ENCODE data around the gene PHKB. TPM values are rescaled to one million over a fixed set of nuclear protein-coding genes. Genes with fewer than 3 reads are reported as not detected.
"Not testable (repeated sequence)": the region's sequence is repeated elsewhere in the genome, so short reads cannot be mapped to it uniquely, and the experiment has no call there.

Gene PHKB
- total RNA-seq, 1 donor from 2014 or later, result 44.5 TPM

DNA sequence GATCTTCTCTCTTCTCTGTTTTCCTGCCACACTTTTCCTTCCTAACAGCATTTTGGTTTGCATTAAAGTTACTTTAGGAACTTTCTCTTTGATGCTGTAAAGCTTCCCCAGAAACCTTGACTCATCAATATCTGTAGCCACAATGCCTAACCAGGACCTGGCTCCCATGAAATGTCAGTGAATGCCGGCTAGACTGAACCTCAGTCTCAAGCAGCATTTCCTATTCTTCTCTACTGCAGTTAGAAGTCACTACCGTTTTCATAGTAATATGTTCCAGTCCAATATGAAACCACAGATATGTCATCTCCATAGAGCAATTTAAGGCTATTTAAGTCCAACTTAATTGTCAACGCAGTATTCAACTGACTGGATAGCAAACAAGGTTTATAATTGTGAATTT lies 29.2 kb upstream of the PHKB start:
- TF ChIP-seq, protein P1, sequence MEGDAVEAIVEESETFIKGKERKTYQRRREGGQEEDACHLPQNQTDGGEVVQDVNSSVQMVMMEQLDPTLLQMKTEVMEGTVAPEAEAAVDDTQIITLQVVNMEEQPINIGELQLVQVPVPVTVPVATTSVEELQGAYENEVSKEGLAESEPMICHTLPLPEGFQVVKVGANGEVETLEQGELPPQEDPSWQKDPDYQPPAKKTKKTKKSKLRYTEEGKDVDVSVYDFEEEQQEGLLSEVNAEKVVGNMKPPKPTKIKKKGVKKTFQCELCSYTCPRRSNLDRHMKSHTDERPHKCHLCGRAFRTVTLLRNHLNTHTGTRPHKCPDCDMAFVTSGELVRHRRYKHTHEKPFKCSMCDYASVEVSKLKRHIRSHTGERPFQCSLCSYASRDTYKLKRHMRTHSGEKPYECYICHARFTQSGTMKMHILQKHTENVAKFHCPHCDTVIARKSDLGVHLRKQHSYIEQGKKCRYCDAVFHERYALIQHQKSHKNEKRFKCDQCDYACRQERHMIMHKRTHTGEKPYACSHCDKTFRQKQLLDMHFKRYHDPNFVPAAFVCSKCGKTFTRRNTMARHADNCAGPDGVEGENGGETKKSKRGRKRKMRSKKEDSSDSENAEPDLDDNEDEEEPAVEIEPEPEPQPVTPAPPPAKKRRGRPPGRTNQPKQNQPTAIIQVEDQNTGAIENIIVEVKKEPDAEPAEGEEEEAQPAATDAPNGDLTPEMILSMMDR (IDR thresholded peaks at IDR 0.05; ENCODE audit: insufficient read depth, low read length, severe bottlenecking), result no peak
- FAIRE-seq (no peak), DNase-seq (ENCODE audit: low read depth) (no peak)
- H3K36me3 ChIP-seq (ENCODE audit: control insufficient read depth, insufficient read depth, low read length), result peaks cover 2% of the 10 kb centered on the region
- H3K27me3 ChIP-seq (ENCODE audit: control insufficient read depth, insufficient read depth, low read length), result no peaks in the 10 kb centered on the region
- H3K4me3 ChIP-seq (ENCODE audit: low read depth, low read length), result no peak overlapping the region

DNA sequence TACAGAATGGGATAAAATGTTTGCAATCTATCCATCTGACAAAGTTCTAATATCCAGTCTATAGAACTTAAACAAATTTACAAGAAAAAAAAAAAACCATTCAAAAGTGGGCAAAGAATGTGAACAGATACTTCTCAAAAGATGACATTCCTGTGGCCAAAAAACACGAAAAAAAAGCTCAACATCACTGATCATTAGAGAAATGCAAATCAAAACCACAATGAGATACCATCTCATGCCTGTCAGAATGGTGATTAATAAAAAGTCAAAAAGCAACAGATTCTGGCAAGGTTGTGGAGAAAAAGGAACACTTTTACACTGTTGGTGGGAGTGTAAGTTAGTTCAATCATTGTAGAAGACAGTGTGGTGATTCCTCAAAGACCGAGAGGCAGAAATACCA lies 26.9 kb upstream of the PHKB start:
- H3K4me3 ChIP-seq (ENCODE audit: low read depth, low read length); DNase-seq (ENCODE audit: low read depth); FAIRE-seq; H3K36me3 ChIP-seq (ENCODE audit: control insufficient read depth, insufficient read depth, low read length); H3K27me3 ChIP-seq (ENCODE audit: control insufficient read depth, insufficient read depth, low read length): not testable (repeated sequence)

DNA sequence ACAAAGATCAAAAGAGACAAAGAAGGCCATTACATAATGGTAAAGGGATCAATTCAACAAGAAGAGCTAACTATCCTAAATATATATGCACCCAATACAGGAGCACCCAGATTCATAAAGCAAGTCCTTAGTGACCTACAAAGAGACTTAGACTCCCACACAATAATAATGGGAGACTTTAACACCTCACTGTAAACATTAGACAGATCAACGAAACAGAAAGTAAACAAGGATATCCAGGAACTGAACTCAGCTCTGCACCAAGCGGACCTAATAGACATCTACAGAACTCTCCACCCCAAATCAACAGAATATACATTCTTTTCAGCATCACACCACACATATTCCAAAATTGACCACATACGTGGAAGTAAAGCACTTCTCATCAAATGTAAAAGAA lies 21.1 kb upstream of the PHKB start:
- not testable (repeated sequence) for H3K4me3 ChIP-seq (ENCODE audit: low read depth, low read length); FAIRE-seq; H3K27me3 ChIP-seq (ENCODE audit: control insufficient read depth, insufficient read depth, low read length); DNase-seq (ENCODE audit: low read depth); H3K36me3 ChIP-seq (ENCODE audit: control insufficient read depth, insufficient read depth, low read length)

DNA sequence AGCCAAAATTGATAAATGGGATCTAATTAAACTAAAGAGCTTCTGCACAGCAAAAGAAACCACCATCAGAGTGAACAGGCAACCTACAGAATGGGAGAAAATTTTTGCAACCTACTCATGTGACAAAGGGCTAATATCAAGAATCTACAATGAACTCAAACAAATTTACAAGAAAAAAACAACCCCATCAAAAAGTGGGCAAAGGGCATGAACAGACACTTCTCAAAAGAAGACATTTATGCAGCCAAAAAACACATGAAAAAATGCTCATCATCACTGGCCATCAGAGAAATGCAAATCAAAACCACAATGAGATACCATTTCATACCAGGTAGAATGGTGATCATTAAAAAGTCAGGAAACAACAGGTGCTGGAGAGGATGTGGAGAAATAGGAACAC lies 18.2 kb upstream of the PHKB start:
- not testable (repeated sequence) for FAIRE-seq; DNase-seq (ENCODE audit: low read depth); H3K36me3 ChIP-seq (ENCODE audit: control insufficient read depth, insufficient read depth, low read length); H3K4me3 ChIP-seq (ENCODE audit: low read depth, low read length); H3K27me3 ChIP-seq (ENCODE audit: control insufficient read depth, insufficient read depth, low read length)

DNA sequence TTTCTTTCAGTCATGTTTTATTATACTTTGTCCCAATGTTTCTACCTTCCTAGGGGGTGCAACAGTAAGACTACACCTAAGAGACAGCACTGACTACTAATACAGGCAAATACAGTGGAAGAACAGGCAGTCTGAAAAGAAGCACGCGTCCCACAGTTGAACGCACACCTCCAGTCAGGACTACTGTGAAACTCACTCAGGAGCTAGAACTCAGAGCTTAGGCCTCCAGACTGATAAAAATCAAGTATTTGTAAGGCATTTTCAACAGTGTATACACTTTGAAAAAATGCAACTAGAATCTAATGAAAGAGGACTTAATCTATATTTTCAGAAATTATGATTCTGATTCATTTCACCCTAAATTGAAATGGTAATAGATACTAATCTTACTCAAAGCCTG lies 14.7 kb upstream of the PHKB start:
- DNase-seq (ENCODE audit: low read depth) (no peak), FAIRE-seq (no peak)
- TF ChIP-seq, protein P1 (IDR thresholded peaks at IDR 0.05; ENCODE audit: insufficient read depth, low read length, severe bottlenecking), result no peak
- Histone ChIP-seq H3K36me3 (ENCODE audit: control insufficient read depth, insufficient read depth, low read length) (peaks cover 4% of the 10 kb centered on the region), H3K4me3 (ENCODE audit: low read depth, low read length) (no peak overlapping the region), H3K27me3 (ENCODE audit: control insufficient read depth, insufficient read depth, low read length) (no peaks in the 10 kb centered on the region)

DNA sequence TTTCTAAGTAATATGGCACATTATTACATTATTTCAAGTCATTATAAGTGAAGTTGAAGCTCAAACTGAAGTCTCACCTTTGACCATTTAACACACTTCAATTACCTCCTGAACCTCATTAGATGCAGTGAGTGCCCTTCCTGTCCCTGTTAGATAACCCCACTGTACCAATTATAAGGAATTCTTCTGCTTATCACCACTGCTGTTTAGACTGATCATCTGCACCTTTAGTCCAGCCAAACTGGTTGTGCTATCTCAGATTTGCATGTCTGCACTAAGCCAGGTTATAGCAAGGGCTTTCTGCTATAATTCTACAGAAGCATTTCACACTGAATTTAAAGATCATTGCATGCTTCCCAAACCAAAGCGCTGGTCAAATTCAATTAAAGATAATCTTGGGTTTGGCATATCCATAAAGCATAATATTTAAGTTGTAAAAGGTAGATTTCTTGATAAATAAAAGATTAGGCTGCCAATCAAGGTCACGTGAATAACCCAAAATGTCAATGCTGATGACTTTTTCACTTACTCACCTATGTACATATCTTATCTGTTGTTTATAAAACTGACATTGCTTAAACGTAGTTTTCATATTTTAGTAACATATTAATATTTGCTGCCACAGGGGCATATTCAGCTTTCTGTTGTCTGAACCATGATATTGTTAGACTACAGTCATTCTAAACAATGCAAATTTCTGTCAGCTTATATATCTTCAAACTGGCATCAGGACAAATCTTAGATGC lies 12.1 kb upstream of the PHKB start:
- no peak for FAIRE-seq

DNA sequence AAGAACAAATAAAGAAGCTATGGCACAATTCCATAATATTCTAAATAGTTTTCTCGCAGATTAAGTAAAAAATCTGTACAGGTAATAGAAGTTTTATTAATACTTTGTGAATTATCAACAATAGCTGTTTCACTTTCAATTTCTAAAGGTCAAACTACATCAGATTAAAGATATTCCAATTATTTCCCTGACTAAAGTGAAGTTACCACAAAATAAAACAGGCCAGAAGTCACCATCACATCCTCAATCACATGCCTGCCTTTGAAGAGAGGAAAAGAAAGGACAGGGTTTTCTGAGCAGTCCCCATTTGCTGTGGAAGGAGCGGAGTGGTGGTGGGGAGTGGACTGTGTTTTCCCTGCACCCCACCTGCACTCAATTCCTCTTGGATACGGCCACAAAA lies 11.3 kb upstream of the PHKB start:
- FAIRE-seq, result no peak
- H3K36me3 ChIP-seq (ENCODE audit: control insufficient read depth, insufficient read depth, low read length), result peaks cover 4% of the 10 kb centered on the region

More for the DNA sequence above, 12.1 kb upstream of the PHKB start:
- Histone ChIP-seq H3K27me3 (ENCODE audit: control insufficient read depth, insufficient read depth, low read length) (no peaks in the 10 kb centered on the region), H3K36me3 (ENCODE audit: control insufficient read depth, insufficient read depth, low read length) (peaks cover 5% of the 10 kb centered on the region), H3K4me3 (ENCODE audit: low read depth, low read length) (no peak overlapping the region)
- no peak for DNase-seq (ENCODE audit: low read depth)
- TF ChIP-seq, protein P1 (IDR thresholded peaks at IDR 0.05; ENCODE audit: insufficient read depth, low read length, severe bottlenecking), result no peak

More for the DNA sequence above, 11.3 kb upstream of the PHKB start:
- no peak overlapping the region for H3K4me3 ChIP-seq (ENCODE audit: low read depth, low read length)
- TF ChIP-seq, protein P1 (IDR thresholded peaks at IDR 0.05; ENCODE audit: insufficient read depth, low read length, severe bottlenecking), result no peak
- no peak for DNase-seq (ENCODE audit: low read depth)
- H3K27me3 ChIP-seq (ENCODE audit: control insufficient read depth, insufficient read depth, low read length), result no peaks in the 10 kb centered on the region
